Natural killer cell (primary cell): ENCODE results near the gene MTARC2. TPM values are rescaled to one million over a fixed set of nuclear protein-coding genes. Genes with fewer than 3 reads are reported as not detected.

Source experiments
- ATAC-seq, 3 donors: fragments of 150-1000 bp in 2 of 3; fragments of 200-7000 bp in 1 of 3; cut with Tn5 transposase; 1 replicate in 1 of 3; 2 replicates in 2 of 3; pipeline ENCODE4 v1.10.0; 2021; ENCODE audit warnings: mild to moderate bottlenecking in 2 of 3, moderate library complexity in 2 of 3
- DNase-seq, 2 donors: peaks; one replicate each; pipeline versions ENCODE4 v3.0.0 to v3.0.0-alpha.2; 2013 to 2021; ENCODE audit warnings: mixed read lengths in 1 of 2
- H3K27ac ChIP-seq: one replicate; pipeline ENCODE4 v1.5.1; 2013; ENCODE audit warnings: mild to moderate bottlenecking, low read length
- H3K27me3 ChIP-seq: one replicate; pipeline ENCODE4 v1.6.1; 2013; ENCODE audit warnings: low read length; ENCODE audit not compliant: control insufficient read depth, insufficient read depth
- H3K36me3 ChIP-seq: one replicate; pipeline ENCODE4 v1.6.1; 2013; ENCODE audit warnings: low read length; ENCODE audit not compliant: control insufficient read depth, insufficient read depth
- H3K4me1 ChIP-seq: one replicate; pipeline ENCODE4 v1.6.1; 2013; ENCODE audit warnings: low read length; ENCODE audit not compliant: control insufficient read depth, insufficient read depth
- H3K4me3 ChIP-seq: one replicate; pipeline ENCODE4 v1.5.1; 2013; ENCODE audit warnings: low read length
- H3K9me3 ChIP-seq: one replicate; pipeline ENCODE4 v1.6.1; 2013; ENCODE audit warnings: low read length; ENCODE audit not compliant: control insufficient read depth, insufficient read depth
- H3K27ac Mint-ChIP-seq, 2 donors: one replicate each; pipeline ENCODE4 v1.8.0; 2022; ENCODE audit warnings: mild to moderate bottlenecking in 2 of 2, mixed read lengths in 2 of 2, moderate library complexity in 1 of 2
- H3K27me3 Mint-ChIP-seq, 2 donors: one replicate each; pipeline ENCODE4 v1.8.0; 2022; ENCODE audit warnings: low read depth in 2 of 2, mixed read lengths in 2 of 2
- H3K36me3 Mint-ChIP-seq: one replicate; pipeline ENCODE4 v1.8.0; 2022; ENCODE audit warnings: mixed read lengths
- H3K4me1 Mint-ChIP-seq, 2 donors: one replicate each; pipeline ENCODE4 v1.8.0; 2022; ENCODE audit warnings: mixed read lengths in 2 of 2
- H3K4me3 Mint-ChIP-seq: one replicate; pipeline ENCODE4 v1.8.0; 2022; ENCODE audit warnings: mild to moderate bottlenecking, moderate library complexity, mixed read lengths
- H3K9me3 Mint-ChIP-seq, 2 donors: one replicate each; pipeline ENCODE4 v1.8.0; 2022; ENCODE audit warnings: mixed read lengths in 2 of 2
- CTCF ChIP-seq: fragments of 200-600 bp; IDR thresholded peaks from one replicate; pipeline ENCODE4 v1.8.0; 2022; ENCODE audit warnings: antibody characterized with exemption
- WGBS: methylation state at CpG from one replicate; pipeline ENCODE4 v1.1.7; 2013; ENCODE audit warnings: missing lambda C conversion rate; ENCODE audit not compliant: insufficient coverage; 5-methylcytosine and 5-hydroxymethylcytosine counted together
- intact Hi-C: fragments of 100-400 bp; cut with micrococcal nuclease; formaldehyde crosslinking; loops from one replicate; pipeline ENCODE4 v1.14.2; 2022
- total RNA-seq, 4 donors: library from RNA; stranded (reverse); fragments of 120-200 nt in 1 of 4; gene quantifications; one replicate each; pipeline versions ENCODE4 v1.2.3 to v1.2.4, GENCODE V29; 2013 to 2022

MTARC2 gene
- total RNA-seq, 3 donors from 2014 or later (not counting 1 experiment from before 2014, with no cell fraction given): 0.33 to 1.7 (median 0.45) TPM

- Histone ChIP-seq H3K9me3 (no peaks in the 10 kb centered on the region), H3K4me1 (no peaks in the 10 kb centered on the region), H3K27me3 (no peaks in the 10 kb centered on the region), H3K4me3 (no peak overlapping the region), H3K27ac (no peak overlapping the region), H3K36me3 (no peaks in the 10 kb centered on the region)
- WGBS: 94% methylated on average over 4 of the region's 4 CpGs
- H3K4me3 Mint-ChIP-seq: no peak overlapping the region
- intact Hi-C loops: no loop called here
- no peak overlapping the region for H3K27ac Mint-ChIP-seq
- no peaks in the 10 kb centered on the region for H3K36me3 Mint-ChIP-seq
- H3K4me1 Mint-ChIP-seq: no peaks in the 10 kb centered on the region
- H3K9me3 Mint-ChIP-seq: no peaks in the 10 kb centered on the region
- H3K27me3 Mint-ChIP-seq: peaks cover 8 to 21% of the 10 kb centered on the region in 2 donors
- DNase-seq (no peak), ATAC-seq (no peak)
- TF ChIP-seq CTCF: no peak
Observed at GRCh38 chr1:220828179-220828490, 80.0 kb downstream of the MTARC2 start.

- Mint-ChIP-seq H3K27me3 (peaks cover 3 to 14% of the 10 kb centered on the region in 2 donors), H3K27ac (no peak overlapping the region), H3K4me1 (no peaks in the 10 kb centered on the region), H3K4me3 (no peak overlapping the region), H3K36me3 (no peaks in the 10 kb centered on the region), H3K9me3 (no peaks in the 10 kb centered on the region)
- Histone ChIP-seq H3K4me1 (no peaks in the 10 kb centered on the region), H3K27me3 (no peaks in the 10 kb centered on the region), H3K9me3 (no peaks in the 10 kb centered on the region), H3K27ac (no peak overlapping the region), H3K4me3 (no peak overlapping the region), H3K36me3 (no peaks in the 10 kb centered on the region)
- DNase-seq: no peak
- WGBS: 97% methylated on average over 4 of the region's 4 CpGs
- no peak for ATAC-seq
- TF ChIP-seq CTCF: no peak
- intact Hi-C loops: no loop called here
Observed at GRCh38 chr1:220828950-220829586, 80.9 kb downstream of the MTARC2 start.

GRCh38 chr1:220833436-220833835 is 85.3 kb downstream of the MTARC2 start:
- H3K27ac Mint-ChIP-seq: no peak overlapping the region
- intact Hi-C loops: no loop called here

More at GRCh38 chr1:220833436-220833835, 85.3 kb downstream of the MTARC2 start:
- Mint-ChIP-seq H3K4me3 (no peak overlapping the region), H3K36me3 (no peaks in the 10 kb centered on the region), H3K4me1 (no peaks in the 10 kb centered on the region), H3K27me3 (peaks cover 0 to 3% of the 10 kb centered on the region in 2 donors), H3K9me3 (no peaks in the 10 kb centered on the region)
- ATAC-seq (no peak), DNase-seq (no peak)
- H3K27me3 ChIP-seq: no peaks in the 10 kb centered on the region
- H3K4me3 ChIP-seq: no peak overlapping the region
- H3K36me3 ChIP-seq: no peaks in the 10 kb centered on the region
- no peak for TF ChIP-seq CTCF
- no peaks in the 10 kb centered on the region for H3K9me3 ChIP-seq
- 90% methylated on average over 2 of the region's 2 CpGs for WGBS
- no peak overlapping the region for H3K27ac ChIP-seq
- H3K4me1 ChIP-seq: no peaks in the 10 kb centered on the region

Other genes starting within 250 kb of the MTARC2 start
- gene MARK1, start 220.2 kb upstream of the MTARC2 start, total RNA-seq: under 1 TPM in 1 of 3 donors, not detected in 2; 0.13 TPM
- gene C1orf115, start 58.0 kb upstream of the MTARC2 start, total RNA-seq: 1 to 10 TPM in 1 of 3 donors, under 1 TPM in 2; 0.33 to 1.3 (median 0.75) TPM
- 1 to 10 TPM in 1 of 3 donors, under 1 TPM in 1, not detected in 1; 0.52 to 2.5 TPM for gene MTARC1, start 38.6 kb downstream of the MTARC2 start, total RNA-seq
- gene HLX, start 131.1 kb downstream of the MTARC2 start, total RNA-seq: 10 to 100 TPM in 1 of 3 donors, 1 to 10 TPM in 1, under 1 TPM in 1; 0.93 to 19.3 (median 1.0) TPM